Activated naive CD8-positive, alpha-beta T cell treated with anti-CD3 and anti-CD28 coated beads, Interleukin-2, amount 10 ng/mL, durations not matched to agents 7 days and 5 days (primary cell): Measurements from ENCODE around the gene ABCC2. TPM values are rescaled to one million over a fixed set of nuclear protein-coding genes. Genes with fewer than 3 reads are reported as not detected.

ENCODE experiments used
- ATAC-seq: fragments of 150-1000 bp; cut with Tn5 transposase; one replicate; pipeline ENCODE4 v1.10.0; 2021; ENCODE audit warnings: low read depth, moderate library complexity
- POLR2A ChIA-PET: fragments of 350-600 bp; sonication (Branson Sonifier 250); formaldehyde crosslinking; loops from one replicate; lab custom pipeline; 2021; ENCODE audit warnings: antibody characterized with exemption; lab: Charles Lee
- DNase-seq: peaks from one replicate; pipeline ENCODE4 v3.0.0; 2021
- H3K27ac Mint-ChIP-seq: one replicate; pipeline ENCODE4 v1.8.0; 2022; ENCODE audit warnings: mild to moderate bottlenecking, mixed read lengths
- H3K27me3 Mint-ChIP-seq: one replicate; pipeline ENCODE4 v1.8.0; 2022; ENCODE audit warnings: mild to moderate bottlenecking, moderate library complexity, mixed read lengths
- H3K36me3 Mint-ChIP-seq: one replicate; pipeline ENCODE4 v1.8.0; 2021; ENCODE audit warnings: mild to moderate bottlenecking, mixed read lengths
- H3K4me1 Mint-ChIP-seq: one replicate; pipeline ENCODE4 v1.8.0; 2021; ENCODE audit warnings: mixed read lengths
- H3K4me3 Mint-ChIP-seq: one replicate; pipeline ENCODE4 v1.8.0; 2022; ENCODE audit warnings: mild to moderate bottlenecking, moderate library complexity, mixed read lengths
- H3K9me3 Mint-ChIP-seq: one replicate; pipeline ENCODE4 v1.8.0; 2021; ENCODE audit warnings: mixed read lengths
- total RNA-seq, 2 experiments: library from RNA; stranded (reverse); gene quantifications; one replicate each; pipeline ENCODE4 v1.2.3, GENCODE V29; 2021

Gene ABCC2
- total RNA-seq, 2 experiments from 2014 or later = 2.4 to 2.5 TPM

GRCh38 chr10:99805190-99805589 lies 22.8 kb downstream of the ABCC2 start:
- Mint-ChIP-seq H3K9me3 (no peaks in the 10 kb centered on the region), H3K36me3 (no peaks in the 10 kb centered on the region), H3K27me3 (no peaks in the 10 kb centered on the region), H3K4me3 (no peak overlapping the region), H3K27ac (no peak overlapping the region), H3K4me1 (no peaks in the 10 kb centered on the region)
- ATAC-seq (no peak), DNase-seq (no peak)
- POLR2A ChIA-PET = no interaction called here

GRCh38 chr10:99806091-99806490 lies 23.7 kb downstream of the ABCC2 start:
- no peak for DNase-seq
- POLR2A ChIA-PET = no interaction called here
- no peak overlapping the region for H3K27ac Mint-ChIP-seq
- H3K4me1 Mint-ChIP-seq = no peaks in the 10 kb centered on the region
- no peaks in the 10 kb centered on the region for H3K27me3 Mint-ChIP-seq
- H3K36me3 Mint-ChIP-seq = no peaks in the 10 kb centered on the region
- no peak for ATAC-seq
- H3K4me3 Mint-ChIP-seq = no peak overlapping the region
- no peaks in the 10 kb centered on the region for H3K9me3 Mint-ChIP-seq

- Mint-ChIP-seq H3K36me3 (no peaks in the 10 kb centered on the region), H3K9me3 (no peaks in the 10 kb centered on the region), H3K27me3 (no peaks in the 10 kb centered on the region), H3K27ac (no peak overlapping the region), H3K4me1 (no peaks in the 10 kb centered on the region), H3K4me3 (no peak overlapping the region)
- no peak for DNase-seq
- POLR2A ChIA-PET = no interaction called here
- ATAC-seq = no peak
These were observed 25.3 kb downstream of the ABCC2 start for GRCh38 chr10:99807786-99808185.

GRCh38 chr10:99808270-99808669 lies 25.8 kb downstream of the ABCC2 start:
- H3K4me1 Mint-ChIP-seq = no peaks in the 10 kb centered on the region
- no peak overlapping the region for H3K4me3 Mint-ChIP-seq
- no peak overlapping the region for H3K27ac Mint-ChIP-seq
- POLR2A ChIA-PET = no interaction called here
- H3K27me3 Mint-ChIP-seq = no peaks in the 10 kb centered on the region
- ATAC-seq (no peak), DNase-seq (no peak)
- no peaks in the 10 kb centered on the region for H3K9me3 Mint-ChIP-seq
- H3K36me3 Mint-ChIP-seq = no peaks in the 10 kb centered on the region

GRCh38 chr10:99809481-99809880 lies 27.0 kb downstream of the ABCC2 start:
- POLR2A ChIA-PET = no interaction called here
- no peaks in the 10 kb centered on the region for H3K4me1 Mint-ChIP-seq
- H3K27ac Mint-ChIP-seq = no peak overlapping the region
- H3K9me3 Mint-ChIP-seq = no peaks in the 10 kb centered on the region
- ATAC-seq = no peak
- H3K4me3 Mint-ChIP-seq = no peak overlapping the region
- no peaks in the 10 kb centered on the region for H3K36me3 Mint-ChIP-seq
- no peak for DNase-seq
- no peaks in the 10 kb centered on the region for H3K27me3 Mint-ChIP-seq

- Mint-ChIP-seq H3K9me3 (peaks cover 1% of the 10 kb centered on the region), H3K36me3 (no peaks in the 10 kb centered on the region), H3K27ac (no peak overlapping the region), H3K27me3 (no peaks in the 10 kb centered on the region), H3K4me3 (no peak overlapping the region), H3K4me1 (no peaks in the 10 kb centered on the region)
- ATAC-seq (no peak), DNase-seq (no peak)
- POLR2A ChIA-PET = no interaction called here
These were observed 27.6 kb downstream of the ABCC2 start for GRCh38 chr10:99809931-99810615.

GRCh38 chr10:99812177-99812576 lies 29.7 kb downstream of the ABCC2 start:
- DNase-seq = no peak
- Mint-ChIP-seq H3K4me3 (no peak overlapping the region), H3K27me3 (no peaks in the 10 kb centered on the region), H3K36me3 (no peaks in the 10 kb centered on the region), H3K4me1 (no peaks in the 10 kb centered on the region), H3K9me3 (peaks cover 2% of the 10 kb centered on the region), H3K27ac (no peak overlapping the region)
- ATAC-seq = no peak
- POLR2A ChIA-PET = no interaction called here

- Mint-ChIP-seq H3K27ac (no peak overlapping the region), H3K4me3 (no peak overlapping the region), H3K36me3 (no peaks in the 10 kb centered on the region), H3K9me3 (peaks cover 2% of the 10 kb centered on the region), H3K4me1 (no peaks in the 10 kb centered on the region), H3K27me3 (no peaks in the 10 kb centered on the region)
- ATAC-seq = no peak
- POLR2A ChIA-PET = no interaction called here
- no peak for DNase-seq
These were observed 31.7 kb downstream of the ABCC2 start for GRCh38 chr10:99814143-99814542.

GRCh38 chr10:99815621-99816020 lies 33.2 kb downstream of the ABCC2 start:
- ATAC-seq (no peak), DNase-seq (no peak)
- Mint-ChIP-seq H3K27me3 (no peaks in the 10 kb centered on the region), H3K27ac (no peak overlapping the region), H3K4me3 (no peak overlapping the region), H3K9me3 (peaks cover 2% of the 10 kb centered on the region), H3K4me1 (no peaks in the 10 kb centered on the region), H3K36me3 (no peaks in the 10 kb centered on the region)
- POLR2A ChIA-PET = no interaction called here

GRCh38 chr10:99827936-99828335 lies 45.5 kb downstream of the ABCC2 start:
- Mint-ChIP-seq H3K36me3 (peaks cover 2% of the 10 kb centered on the region), H3K27me3 (peaks cover 2% of the 10 kb centered on the region), H3K27ac (no peak overlapping the region), H3K9me3 (peaks cover 6% of the 10 kb centered on the region), H3K4me3 (no peak overlapping the region), H3K4me1 (peaks cover 10% of the 10 kb centered on the region)
- no peak for DNase-seq
- POLR2A ChIA-PET = no interaction called here
- no peak for ATAC-seq

- ATAC-seq (no peak), DNase-seq (no peak)
- Mint-ChIP-seq H3K27ac (no peak overlapping the region), H3K36me3 (peaks cover 2% of the 10 kb centered on the region), H3K4me3 (no peak overlapping the region), H3K27me3 (peaks cover 2% of the 10 kb centered on the region), H3K9me3 (peaks cover 6% of the 10 kb centered on the region), H3K4me1 (peaks cover 10% of the 10 kb centered on the region)
- POLR2A ChIA-PET = no interaction called here
These were observed 46.0 kb downstream of the ABCC2 start for GRCh38 chr10:99828464-99828863.

GRCh38 chr10:99832439-99832838 lies 50.0 kb downstream of the ABCC2 start:
- DNase-seq (no peak), ATAC-seq (no peak)
- no peak overlapping the region for H3K4me3 Mint-ChIP-seq
- POLR2A ChIA-PET = no interaction called here
- peaks cover 2% of the 10 kb centered on the region for H3K36me3 Mint-ChIP-seq
- H3K4me1 Mint-ChIP-seq = peaks cover 10% of the 10 kb centered on the region
- peaks cover 6% of the 10 kb centered on the region for H3K9me3 Mint-ChIP-seq
- no peaks in the 10 kb centered on the region for H3K27me3 Mint-ChIP-seq
- H3K27ac Mint-ChIP-seq = no peak overlapping the region

- DNase-seq (no peak), ATAC-seq (no peak)
- POLR2A ChIA-PET = no interaction called here
- H3K27me3 Mint-ChIP-seq = no peaks in the 10 kb centered on the region
- H3K27ac Mint-ChIP-seq = no peak overlapping the region
- peaks cover 2% of the 10 kb centered on the region for H3K4me1 Mint-ChIP-seq
- H3K4me3 Mint-ChIP-seq = no peak overlapping the region
- peaks cover 1% of the 10 kb centered on the region for H3K9me3 Mint-ChIP-seq
- no peaks in the 10 kb centered on the region for H3K36me3 Mint-ChIP-seq
These were observed 52.0 kb downstream of the ABCC2 start for GRCh38 chr10:99834410-99834809.

- POLR2A ChIA-PET = no interaction called here
- no peak overlapping the region for H3K4me3 Mint-ChIP-seq
- ATAC-seq = no peak
- no peak for DNase-seq
- no peak overlapping the region for H3K27ac Mint-ChIP-seq
- no peaks in the 10 kb centered on the region for H3K36me3 Mint-ChIP-seq
- no peaks in the 10 kb centered on the region for H3K9me3 Mint-ChIP-seq
- peaks cover 2% of the 10 kb centered on the region for H3K4me1 Mint-ChIP-seq
- H3K27me3 Mint-ChIP-seq = no peaks in the 10 kb centered on the region
These were observed 53.5 kb downstream of the ABCC2 start for GRCh38 chr10:99835947-99836346.
